ENCODE measurements around the gene CREM.

The CREM gene

DNA sequence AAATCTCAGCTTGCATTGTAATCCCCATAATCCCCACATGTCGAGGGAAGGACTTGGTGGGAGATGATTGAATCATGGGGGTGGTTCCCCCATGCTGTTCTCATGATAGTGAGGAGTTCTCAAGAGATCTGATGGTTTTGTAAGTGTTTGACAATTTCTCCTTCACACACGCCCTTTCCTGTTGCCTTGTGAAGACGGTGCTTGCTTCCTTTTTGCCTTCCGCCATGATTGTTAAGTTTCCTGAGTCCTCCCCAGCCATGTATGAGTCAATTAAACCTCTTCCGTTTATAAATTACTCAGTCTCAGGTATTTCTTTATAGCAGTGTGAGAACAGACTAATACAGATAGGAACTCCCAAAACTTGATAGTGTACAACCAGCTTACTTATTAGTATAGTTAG, 98.6 kb downstream of the CREM start:
- Histone ChIP-seq H3K4me3 (no peak overlapping the region), H3K27ac (no peak overlapping the region)
- TF ChIP-seq, protein P1, sequence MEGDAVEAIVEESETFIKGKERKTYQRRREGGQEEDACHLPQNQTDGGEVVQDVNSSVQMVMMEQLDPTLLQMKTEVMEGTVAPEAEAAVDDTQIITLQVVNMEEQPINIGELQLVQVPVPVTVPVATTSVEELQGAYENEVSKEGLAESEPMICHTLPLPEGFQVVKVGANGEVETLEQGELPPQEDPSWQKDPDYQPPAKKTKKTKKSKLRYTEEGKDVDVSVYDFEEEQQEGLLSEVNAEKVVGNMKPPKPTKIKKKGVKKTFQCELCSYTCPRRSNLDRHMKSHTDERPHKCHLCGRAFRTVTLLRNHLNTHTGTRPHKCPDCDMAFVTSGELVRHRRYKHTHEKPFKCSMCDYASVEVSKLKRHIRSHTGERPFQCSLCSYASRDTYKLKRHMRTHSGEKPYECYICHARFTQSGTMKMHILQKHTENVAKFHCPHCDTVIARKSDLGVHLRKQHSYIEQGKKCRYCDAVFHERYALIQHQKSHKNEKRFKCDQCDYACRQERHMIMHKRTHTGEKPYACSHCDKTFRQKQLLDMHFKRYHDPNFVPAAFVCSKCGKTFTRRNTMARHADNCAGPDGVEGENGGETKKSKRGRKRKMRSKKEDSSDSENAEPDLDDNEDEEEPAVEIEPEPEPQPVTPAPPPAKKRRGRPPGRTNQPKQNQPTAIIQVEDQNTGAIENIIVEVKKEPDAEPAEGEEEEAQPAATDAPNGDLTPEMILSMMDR (IDR thresholded peaks at IDR 0.05), result no peak
- DNase-seq (ENCODE audit: low spot score), result no peak

DNA sequence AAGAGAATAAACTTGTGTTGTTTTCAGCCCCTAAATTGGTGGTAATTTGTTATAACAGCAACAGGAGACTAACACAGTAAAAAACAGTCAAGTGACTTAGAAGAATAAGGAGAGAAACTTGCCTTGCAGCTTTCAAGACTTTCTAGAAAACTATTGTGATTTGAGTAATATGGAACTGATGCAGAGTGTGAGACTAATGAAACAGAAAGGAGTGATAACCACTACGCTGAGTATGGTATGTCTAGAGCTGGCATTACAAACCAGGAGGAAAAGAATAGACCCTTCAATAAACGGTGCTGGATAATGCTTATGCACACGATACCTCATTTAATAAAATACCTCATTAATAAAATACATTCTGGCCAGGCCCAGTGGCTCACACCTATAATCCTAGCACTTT, 99.9 kb downstream of the CREM start:
- no peak for DNase-seq (ENCODE audit: low spot score)
- TF ChIP-seq, protein P1 (IDR thresholded peaks at IDR 0.05), result no peak

DNA sequence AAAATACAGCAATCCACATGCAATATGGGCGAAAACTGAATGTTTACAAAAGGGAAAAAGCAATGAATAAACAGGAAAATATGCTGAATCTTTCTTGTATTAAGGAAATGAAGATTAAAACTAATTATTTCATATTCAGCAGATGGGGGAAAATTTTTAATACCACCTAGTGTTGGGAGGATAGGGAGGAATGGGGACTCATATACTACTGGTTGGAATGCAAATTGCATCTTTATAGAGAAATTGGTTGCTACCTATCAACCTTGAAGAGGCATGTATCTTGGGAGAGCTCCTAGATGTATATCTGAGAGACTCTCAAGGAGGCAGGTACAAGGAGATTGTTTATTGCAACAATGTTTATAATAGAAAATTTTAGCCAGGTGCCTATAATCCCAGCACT, 101.4 kb downstream of the CREM start:
- no peak for DNase-seq (ENCODE audit: low spot score)
- H3K27ac ChIP-seq, result no peak overlapping the region
- H3K4me3 ChIP-seq, result no peak overlapping the region
- TF ChIP-seq, protein P1 (IDR thresholded peaks at IDR 0.05), result no peak

More for the DNA sequence above, 99.9 kb downstream of the CREM start:
- Histone ChIP-seq H3K4me3 (no peak overlapping the region), H3K27ac (no peak overlapping the region)

DNA sequence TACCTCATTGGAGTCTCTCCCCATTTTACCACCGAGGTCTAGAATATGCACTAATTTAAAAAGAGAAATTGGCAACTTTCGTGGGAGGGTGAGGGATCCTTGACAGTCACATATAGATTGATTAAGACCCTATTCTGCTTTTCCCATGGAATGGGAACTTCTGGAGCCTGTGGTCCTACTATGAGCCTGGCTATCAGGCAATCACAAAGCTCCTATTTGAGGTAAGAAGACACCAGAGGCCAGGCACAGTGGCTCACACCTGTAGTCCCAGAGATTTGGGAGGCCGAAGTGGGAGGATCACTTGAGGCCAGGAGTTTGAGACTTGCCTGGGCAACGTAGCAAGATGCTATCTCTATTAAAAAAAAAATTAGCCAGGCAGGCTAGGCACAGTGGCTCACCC, 105.0 kb downstream of the CREM start:
- Histone ChIP-seq H3K4me3 (no peak overlapping the region), H3K27ac (no peak overlapping the region)
- no peak for DNase-seq (ENCODE audit: low spot score)
- TF ChIP-seq, protein P1 (IDR thresholded peaks at IDR 0.05), result no peak

- H3K4me3 ChIP-seq, result no peak overlapping the region
- TF ChIP-seq, protein P1 (IDR thresholded peaks at IDR 0.05), result no peak
- H3K27ac ChIP-seq, result no peak overlapping the region
- no peak for DNase-seq (ENCODE audit: low spot score)
These were observed 105.9 kb downstream of the CREM start for GRCh38 chr10:35232527-35232926.

DNA sequence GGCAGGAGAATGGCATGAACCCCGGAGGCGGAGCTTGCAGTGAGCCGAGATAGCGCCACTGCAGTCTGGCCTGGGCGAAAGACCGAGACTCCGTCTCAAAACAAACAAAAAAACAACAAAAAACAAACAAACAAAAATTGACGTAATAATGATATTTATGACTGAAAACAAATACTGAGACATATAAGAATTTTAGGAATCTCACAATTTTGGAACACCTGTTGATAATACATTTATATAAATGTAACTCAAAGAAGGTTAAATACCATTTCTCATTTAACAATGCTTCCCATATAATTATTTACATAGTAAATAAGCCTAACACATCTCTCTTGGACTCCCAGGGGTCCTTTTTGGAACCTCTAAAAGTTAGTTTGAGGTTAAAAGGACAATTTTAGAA, 107.4 kb downstream of the CREM start:
- no peak overlapping the region for H3K4me3 ChIP-seq
- DNase-seq (ENCODE audit: low spot score), result no peak
- TF ChIP-seq, protein P1 (IDR thresholded peaks at IDR 0.05), result no peak
- H3K27ac ChIP-seq, result no peak overlapping the region

- TF ChIP-seq, protein P1 (IDR thresholded peaks at IDR 0.05), result no peak
- no peak for DNase-seq (ENCODE audit: low spot score)
- H3K27ac ChIP-seq, result no peak overlapping the region
- no peak overlapping the region for H3K4me3 ChIP-seq
These were observed 110.1 kb downstream of the CREM start for GRCh38 chr10:35236739-35237138.
